ENCODE results near the gene RCVRN. TPM values are rescaled to one million over a fixed set of nuclear protein-coding genes. Genes with fewer than 3 reads are reported as not detected.

The RCVRN gene
- total RNA-seq, 4 donors from 2014 or later: 0.17 to 0.22 TPM; not detected in 2

DNA sequence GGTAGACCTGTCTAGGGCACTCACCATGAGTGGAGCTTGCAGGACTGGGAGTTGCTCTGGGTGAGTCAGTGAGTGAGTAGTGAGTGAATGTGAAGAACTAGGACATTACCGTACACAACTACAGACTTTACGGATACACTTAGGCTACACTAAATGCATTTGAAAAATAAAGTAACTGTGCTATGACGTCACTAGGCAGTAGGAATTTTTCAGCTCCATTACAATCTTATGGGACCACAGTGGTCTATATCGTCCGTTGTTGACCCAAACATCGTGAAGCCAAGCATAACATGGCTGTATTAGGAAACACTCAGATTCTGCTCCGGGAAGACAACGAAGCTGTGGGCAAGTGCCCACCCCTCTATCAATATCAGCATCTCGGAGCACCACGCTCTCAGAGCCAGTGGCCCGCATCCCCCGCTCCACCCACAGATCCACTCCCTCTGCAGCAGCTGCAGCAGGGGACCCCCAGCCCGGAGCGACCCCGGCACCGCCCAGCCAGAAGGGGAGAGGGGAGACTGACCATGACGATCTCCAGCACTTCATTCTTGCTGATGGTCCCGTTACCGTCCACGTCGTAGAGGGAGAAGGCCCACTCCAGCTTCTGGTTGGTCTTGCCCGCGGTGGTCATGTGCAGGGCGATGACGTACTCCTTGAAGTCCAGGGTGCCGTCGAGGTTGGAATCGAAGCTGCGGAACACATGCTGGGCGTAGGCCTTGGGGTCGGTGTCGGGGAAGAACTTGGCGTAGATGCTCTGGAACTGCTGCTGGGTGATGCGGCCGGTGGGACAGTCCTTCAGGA, 594 bp downstream of the RCVRN start:
- TF ChIP-seq, protein P1, sequence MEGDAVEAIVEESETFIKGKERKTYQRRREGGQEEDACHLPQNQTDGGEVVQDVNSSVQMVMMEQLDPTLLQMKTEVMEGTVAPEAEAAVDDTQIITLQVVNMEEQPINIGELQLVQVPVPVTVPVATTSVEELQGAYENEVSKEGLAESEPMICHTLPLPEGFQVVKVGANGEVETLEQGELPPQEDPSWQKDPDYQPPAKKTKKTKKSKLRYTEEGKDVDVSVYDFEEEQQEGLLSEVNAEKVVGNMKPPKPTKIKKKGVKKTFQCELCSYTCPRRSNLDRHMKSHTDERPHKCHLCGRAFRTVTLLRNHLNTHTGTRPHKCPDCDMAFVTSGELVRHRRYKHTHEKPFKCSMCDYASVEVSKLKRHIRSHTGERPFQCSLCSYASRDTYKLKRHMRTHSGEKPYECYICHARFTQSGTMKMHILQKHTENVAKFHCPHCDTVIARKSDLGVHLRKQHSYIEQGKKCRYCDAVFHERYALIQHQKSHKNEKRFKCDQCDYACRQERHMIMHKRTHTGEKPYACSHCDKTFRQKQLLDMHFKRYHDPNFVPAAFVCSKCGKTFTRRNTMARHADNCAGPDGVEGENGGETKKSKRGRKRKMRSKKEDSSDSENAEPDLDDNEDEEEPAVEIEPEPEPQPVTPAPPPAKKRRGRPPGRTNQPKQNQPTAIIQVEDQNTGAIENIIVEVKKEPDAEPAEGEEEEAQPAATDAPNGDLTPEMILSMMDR (IDR thresholded peaks at IDR 0.05; ENCODE audit: low read depth): no peak

DNA sequence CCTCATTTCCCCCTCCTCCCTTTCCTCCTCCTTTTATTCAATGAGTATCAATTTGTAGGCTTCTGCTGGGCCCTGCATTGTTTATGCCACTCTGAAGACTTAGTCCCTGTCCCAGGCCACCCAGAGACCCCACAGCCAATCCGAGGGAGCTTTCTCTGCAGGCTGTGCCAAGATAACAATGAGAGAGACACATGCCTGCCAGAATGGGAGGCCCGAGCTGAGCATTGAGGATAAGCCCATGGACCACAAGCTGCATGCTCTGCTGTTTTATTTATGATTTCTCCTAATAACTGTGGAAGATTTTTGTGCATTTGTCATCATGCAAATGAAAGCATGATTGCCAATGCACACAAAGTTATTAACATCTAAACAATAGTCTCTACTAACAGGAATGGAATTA, 3.0 kb downstream of the RCVRN start:
- TF ChIP-seq, protein P1 (IDR thresholded peaks at IDR 0.05; ENCODE audit: low read depth): no peak

DNA sequence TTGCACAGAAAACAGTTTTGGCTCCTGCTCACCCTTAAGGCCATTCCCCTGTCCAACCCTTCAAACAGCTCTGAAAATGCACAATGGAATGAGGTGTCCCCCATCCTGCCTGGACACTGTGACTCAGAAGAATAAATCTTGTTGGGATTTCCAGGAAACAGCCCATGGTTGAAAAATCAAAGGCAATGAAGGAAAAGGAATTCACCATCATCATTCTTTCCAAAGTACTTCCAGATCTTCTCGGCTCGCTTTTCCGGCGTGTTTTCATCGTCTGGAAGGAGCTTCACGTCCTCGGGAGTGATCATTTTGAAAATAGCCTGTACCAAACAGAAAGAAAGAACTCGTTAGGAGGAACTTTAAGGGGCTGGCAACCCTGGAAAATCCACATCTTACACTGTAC, 4.3 kb downstream of the RCVRN start:
- TF ChIP-seq, protein P1 (IDR thresholded peaks at IDR 0.05; ENCODE audit: low read depth): no peak

DNA sequence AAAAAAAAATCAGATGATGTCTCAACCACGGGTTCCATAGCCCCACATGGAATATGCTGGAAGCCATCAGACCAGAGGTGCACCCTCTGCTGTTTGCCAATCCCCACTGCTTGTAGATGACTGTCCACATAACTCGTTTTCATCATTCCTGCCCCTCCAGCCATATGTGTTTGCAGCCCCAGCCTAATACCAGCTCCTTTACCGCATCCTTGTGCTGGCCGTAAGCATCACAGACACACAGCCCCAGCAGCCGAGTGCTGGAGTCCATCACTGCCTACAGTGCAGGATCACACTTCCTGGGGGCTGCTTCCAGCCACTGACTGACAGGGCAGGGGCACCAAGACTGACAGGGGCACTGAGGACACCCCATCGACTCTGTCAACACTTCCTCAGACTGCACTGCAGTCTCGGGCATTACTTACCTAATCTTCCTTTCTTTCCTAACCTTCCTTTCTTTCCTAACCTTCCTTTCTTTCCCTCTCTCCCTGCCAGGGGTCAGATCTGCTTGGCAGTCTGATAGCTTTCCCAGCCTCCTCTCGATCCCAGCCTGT, 5.0 kb downstream of the RCVRN start:
- TF ChIP-seq, protein P1 (IDR thresholded peaks at IDR 0.05; ENCODE audit: low read depth): no peak

DNA sequence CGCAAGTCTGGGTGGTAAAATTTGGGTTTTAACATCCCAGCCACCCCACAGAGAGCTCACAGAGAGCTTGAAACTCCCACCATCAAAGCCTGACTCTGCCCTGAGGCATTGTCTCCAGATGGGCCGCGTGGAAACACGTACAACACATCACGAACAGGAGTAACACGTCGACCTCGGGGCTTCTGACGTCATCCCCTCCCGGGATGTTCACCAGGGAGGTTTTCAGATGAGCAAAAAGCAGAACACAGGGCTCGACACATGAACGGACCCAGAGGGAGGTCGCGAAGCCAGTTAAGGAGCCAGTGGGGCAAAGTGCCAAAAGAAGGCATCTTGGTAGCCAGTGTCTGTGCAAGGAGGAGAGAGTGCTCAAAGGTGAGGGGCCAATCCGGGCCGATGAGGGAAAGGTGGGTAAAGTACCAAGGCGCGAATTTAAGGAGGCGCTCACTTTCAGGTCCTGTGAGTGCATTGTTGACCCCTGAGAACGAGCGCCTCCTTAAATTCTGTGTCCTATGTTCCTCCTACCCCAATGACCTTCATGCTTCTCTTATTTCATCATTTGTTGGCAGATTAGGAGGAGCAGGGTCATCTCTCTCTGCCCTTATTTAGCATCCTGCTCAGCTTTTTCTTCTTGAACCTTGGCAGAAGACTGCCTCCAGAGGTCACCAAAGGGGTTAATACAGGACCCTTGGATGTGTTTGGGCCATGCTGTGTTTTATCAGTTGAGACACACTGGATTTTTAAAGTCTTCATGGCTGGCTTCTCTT, 5.6 kb downstream of the RCVRN start:
- TF ChIP-seq, protein P1 (IDR thresholded peaks at IDR 0.05; ENCODE audit: low read depth): no peak

DNA sequence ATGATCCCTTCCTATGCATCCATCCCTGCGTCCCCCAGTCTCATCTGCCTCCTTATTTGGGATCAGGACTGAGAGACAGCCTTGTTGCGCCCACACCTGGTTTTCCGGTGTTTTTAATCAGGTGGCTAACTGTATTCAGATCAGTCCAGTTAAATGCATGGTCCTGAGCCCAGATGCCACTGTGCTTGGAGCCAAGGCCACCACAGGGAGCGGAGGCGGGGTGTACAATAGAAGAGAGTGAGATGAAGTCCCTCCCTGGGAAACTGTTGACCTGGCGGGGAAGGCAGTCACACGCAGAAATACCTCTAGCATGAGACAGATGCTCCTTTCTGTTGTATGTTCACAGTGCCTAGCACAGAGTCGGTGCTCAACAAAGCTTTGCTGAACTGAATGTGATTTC, 6.3 kb downstream of the RCVRN start:
- TF ChIP-seq, protein P1 (IDR thresholded peaks at IDR 0.05; ENCODE audit: low read depth): no peak

DNA sequence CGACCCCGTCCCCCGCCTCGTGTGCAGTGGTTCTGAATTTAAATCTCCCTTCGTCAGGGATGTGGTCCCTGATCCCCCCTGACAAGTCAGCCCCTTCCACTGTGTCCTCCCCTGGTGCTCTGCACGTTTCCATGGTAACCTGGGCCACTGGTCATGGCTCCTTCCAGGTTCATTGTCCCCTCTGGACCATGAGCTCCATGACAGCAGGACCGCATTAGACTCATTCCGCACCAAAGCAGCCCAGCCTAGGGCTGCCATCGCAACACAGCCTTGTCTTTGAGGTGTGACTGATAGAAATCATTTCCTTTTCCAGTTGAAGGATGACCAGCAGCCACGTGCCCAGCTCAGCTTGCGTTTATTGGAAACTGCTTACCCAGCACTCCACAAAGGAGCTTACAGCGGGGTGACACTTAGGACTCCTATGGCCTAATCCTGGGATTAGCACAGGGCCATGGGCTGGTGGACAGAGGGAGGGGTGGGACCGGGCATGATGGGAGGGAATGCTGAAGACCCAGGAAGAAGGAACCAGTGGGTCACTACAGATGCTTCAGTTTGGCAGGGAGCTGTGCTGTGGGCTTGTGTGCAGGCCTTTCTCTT, 7.6 kb downstream of the RCVRN start:
- TF ChIP-seq, protein P1 (IDR thresholded peaks at IDR 0.05; ENCODE audit: low read depth): no peak

All from subcutaneous adipose tissue (tissue), 4 donors.